MM.1S (cell line): ENCODE measurements around the gene GAS7.

ENCODE experiments used
- EZH2 ChIP-seq: fragments of 300-600 bp; sonication (generic); optimal IDR thresholded peaks from 2 replicates; pipeline ENCODE3; 2017; ENCODE audit warnings: low read depth, mild to moderate bottlenecking, antibody characterized with exemption, low read length, mixed read lengths
- EZH2phosphoT487 ChIP-seq: fragments of 300-600 bp; sonication (generic); IDR thresholded peaks from 2 replicates; pipeline ENCODE4 v1.6.1; 2018; ENCODE audit warnings: antibody characterized with exemption, low read length
- TF ChIP-seq, protein P1 (sequence below): fragments of 300-600 bp; sonication (generic); IDR thresholded peaks from 2 replicates; pipeline ENCODE4 v1.5.1; 2016; ENCODE audit warnings: antibody characterized with exemption, low read length, mixed read lengths

DNA sequence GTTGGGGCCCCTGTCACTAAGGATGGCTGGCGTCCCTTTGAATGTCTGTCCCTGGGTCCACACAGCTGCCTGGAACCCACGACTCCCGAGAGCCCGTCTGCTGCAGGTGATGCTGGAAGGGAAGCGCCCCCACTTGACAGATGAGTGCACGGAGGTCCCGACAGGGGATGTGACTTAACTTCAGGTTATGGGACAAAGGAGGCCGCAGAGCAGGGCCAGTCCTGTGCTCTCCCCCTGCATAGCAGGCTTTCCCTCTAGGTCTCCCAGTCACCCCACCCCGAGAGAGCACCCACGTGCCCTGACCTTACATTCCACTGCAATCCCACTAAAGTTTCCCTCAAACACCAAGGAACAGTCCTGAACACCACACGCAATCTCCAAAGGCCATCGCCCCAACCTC, 287.3 kb downstream of the GAS7 start:
- TF ChIP-seq, protein P1, sequence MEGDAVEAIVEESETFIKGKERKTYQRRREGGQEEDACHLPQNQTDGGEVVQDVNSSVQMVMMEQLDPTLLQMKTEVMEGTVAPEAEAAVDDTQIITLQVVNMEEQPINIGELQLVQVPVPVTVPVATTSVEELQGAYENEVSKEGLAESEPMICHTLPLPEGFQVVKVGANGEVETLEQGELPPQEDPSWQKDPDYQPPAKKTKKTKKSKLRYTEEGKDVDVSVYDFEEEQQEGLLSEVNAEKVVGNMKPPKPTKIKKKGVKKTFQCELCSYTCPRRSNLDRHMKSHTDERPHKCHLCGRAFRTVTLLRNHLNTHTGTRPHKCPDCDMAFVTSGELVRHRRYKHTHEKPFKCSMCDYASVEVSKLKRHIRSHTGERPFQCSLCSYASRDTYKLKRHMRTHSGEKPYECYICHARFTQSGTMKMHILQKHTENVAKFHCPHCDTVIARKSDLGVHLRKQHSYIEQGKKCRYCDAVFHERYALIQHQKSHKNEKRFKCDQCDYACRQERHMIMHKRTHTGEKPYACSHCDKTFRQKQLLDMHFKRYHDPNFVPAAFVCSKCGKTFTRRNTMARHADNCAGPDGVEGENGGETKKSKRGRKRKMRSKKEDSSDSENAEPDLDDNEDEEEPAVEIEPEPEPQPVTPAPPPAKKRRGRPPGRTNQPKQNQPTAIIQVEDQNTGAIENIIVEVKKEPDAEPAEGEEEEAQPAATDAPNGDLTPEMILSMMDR = no peak
- TF ChIP-seq EZH2 = no peak
- no peak for TF ChIP-seq EZH2phosphoT487
